Measurements from ENCODE around the gene SMG6. TPM values are rescaled to one million over a fixed set of nuclear protein-coding genes. Genes with fewer than 3 reads are reported as not detected.

Gene SMG6
- total RNA-seq, 1 donor from 2014 or later: 9.2 TPM

DNA sequence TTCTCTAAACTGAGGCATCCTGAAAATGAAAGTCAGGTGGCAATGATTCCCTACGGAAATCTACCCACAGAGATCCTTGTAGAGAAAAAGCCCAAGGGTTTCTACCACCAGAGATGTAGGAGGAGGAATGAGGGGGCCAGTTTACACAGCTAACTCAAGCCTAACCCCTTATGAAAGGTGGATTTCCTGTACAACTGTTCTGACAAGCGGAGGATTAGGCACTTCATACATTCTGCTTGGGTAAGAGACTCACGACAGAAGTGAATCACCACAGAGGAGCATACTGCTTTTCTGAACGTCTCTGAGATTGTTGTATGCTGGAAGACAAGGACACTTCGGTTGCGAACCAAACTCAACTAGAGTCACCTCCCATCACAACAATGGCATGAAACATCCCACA, 72.7 kb downstream of the SMG6 start:
- DNase-seq (ENCODE audit: low read depth): peak; percentile 87
- FAIRE-seq: peak; percentile 98
- TF ChIP-seq, protein P1, sequence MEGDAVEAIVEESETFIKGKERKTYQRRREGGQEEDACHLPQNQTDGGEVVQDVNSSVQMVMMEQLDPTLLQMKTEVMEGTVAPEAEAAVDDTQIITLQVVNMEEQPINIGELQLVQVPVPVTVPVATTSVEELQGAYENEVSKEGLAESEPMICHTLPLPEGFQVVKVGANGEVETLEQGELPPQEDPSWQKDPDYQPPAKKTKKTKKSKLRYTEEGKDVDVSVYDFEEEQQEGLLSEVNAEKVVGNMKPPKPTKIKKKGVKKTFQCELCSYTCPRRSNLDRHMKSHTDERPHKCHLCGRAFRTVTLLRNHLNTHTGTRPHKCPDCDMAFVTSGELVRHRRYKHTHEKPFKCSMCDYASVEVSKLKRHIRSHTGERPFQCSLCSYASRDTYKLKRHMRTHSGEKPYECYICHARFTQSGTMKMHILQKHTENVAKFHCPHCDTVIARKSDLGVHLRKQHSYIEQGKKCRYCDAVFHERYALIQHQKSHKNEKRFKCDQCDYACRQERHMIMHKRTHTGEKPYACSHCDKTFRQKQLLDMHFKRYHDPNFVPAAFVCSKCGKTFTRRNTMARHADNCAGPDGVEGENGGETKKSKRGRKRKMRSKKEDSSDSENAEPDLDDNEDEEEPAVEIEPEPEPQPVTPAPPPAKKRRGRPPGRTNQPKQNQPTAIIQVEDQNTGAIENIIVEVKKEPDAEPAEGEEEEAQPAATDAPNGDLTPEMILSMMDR (IDR thresholded peaks at IDR 0.05; ENCODE audit: insufficient read depth, low read length, severe bottlenecking): no peak
- Histone ChIP-seq H3K27me3 (ENCODE audit: control insufficient read depth, insufficient read depth, low read length) (no peaks in the 10 kb centered on the region), H3K4me3 (ENCODE audit: low read depth, low read length) (no peak overlapping the region), H3K36me3 (ENCODE audit: control insufficient read depth, insufficient read depth, low read length) (peaks cover 1% of the 10 kb centered on the region)

DNA sequence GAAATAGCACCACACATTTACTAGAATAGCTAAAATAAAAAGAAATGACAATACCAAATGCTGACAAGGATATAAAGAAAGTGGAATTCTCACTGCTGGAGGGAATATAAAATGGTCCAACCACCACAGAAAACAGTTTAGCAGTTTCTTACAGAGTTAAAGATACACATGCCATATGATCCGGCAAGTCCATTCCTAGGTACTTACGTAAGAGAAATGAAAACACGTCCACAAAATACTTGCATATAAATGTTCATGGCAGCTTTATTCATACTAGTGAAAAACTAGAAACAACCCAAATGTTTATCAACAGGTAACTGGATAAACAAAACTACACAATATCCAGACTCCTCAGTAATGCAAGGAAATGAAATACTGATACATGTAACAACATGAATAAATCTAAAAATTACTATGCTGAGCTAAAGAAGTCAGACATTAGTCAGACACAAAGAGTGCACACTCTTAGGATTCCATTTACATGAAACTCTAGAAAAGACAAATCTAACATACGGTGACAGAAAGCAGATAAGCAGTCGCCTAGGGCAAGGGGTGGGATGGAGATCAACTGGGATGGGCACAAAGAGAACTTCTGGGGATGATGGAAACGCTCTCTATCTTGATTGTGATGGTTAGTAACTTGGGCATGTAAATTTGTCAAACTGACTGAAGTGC, 76.4 kb downstream of the SMG6 start:
- FAIRE-seq (peak; percentile 82), DNase-seq (ENCODE audit: low read depth) (peak; percentile 96)
- Histone ChIP-seq H3K4me3 (ENCODE audit: low read depth, low read length) (no peak overlapping the region), H3K36me3 (ENCODE audit: control insufficient read depth, insufficient read depth, low read length) (no peaks in the 10 kb centered on the region), H3K27me3 (ENCODE audit: control insufficient read depth, insufficient read depth, low read length) (no peaks in the 10 kb centered on the region)
- TF ChIP-seq, protein P1 (IDR thresholded peaks at IDR 0.05; ENCODE audit: insufficient read depth, low read length, severe bottlenecking): no peak

DNA sequence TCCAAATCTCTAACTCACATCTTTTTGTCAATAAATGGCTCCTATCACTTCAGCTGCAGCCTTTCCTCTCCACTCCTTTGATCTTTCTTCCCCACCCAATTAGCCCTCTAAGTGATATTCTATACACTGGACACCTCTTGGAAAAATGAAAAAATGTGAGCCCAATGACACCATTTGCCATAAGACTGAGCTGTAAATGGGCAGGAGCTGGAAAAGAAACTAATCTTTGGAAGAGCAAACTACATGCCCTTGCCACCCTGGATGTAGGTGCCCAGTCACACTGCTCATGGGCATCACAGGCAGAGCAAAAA, 80.0 kb downstream of the SMG6 start:
- TF ChIP-seq, protein P1 (IDR thresholded peaks at IDR 0.05; ENCODE audit: insufficient read depth, low read length, severe bottlenecking): no peak
- H3K27me3 ChIP-seq (ENCODE audit: control insufficient read depth, insufficient read depth, low read length): no peaks in the 10 kb centered on the region
- no peak for FAIRE-seq

GRCh38 chr17:2222901-2223616, 80.5 kb downstream of the SMG6 start:
- TF ChIP-seq, protein P1 (IDR thresholded peaks at IDR 0.05; ENCODE audit: insufficient read depth, low read length, severe bottlenecking): no peak
- FAIRE-seq (no peak), DNase-seq (ENCODE audit: low read depth) (peak; percentile 85)
- no peak overlapping the region for H3K4me3 ChIP-seq (ENCODE audit: low read depth, low read length)
- no peaks in the 10 kb centered on the region for H3K27me3 ChIP-seq (ENCODE audit: control insufficient read depth, insufficient read depth, low read length)
- peaks cover 1% of the 10 kb centered on the region for H3K36me3 ChIP-seq (ENCODE audit: control insufficient read depth, insufficient read depth, low read length)

More for the DNA sequence above, 80.0 kb downstream of the SMG6 start:
- no peak overlapping the region for H3K4me3 ChIP-seq (ENCODE audit: low read depth, low read length)
- no peak for DNase-seq (ENCODE audit: low read depth)
- peaks cover 1% of the 10 kb centered on the region for H3K36me3 ChIP-seq (ENCODE audit: control insufficient read depth, insufficient read depth, low read length)

- Histone ChIP-seq H3K36me3 (ENCODE audit: control insufficient read depth, insufficient read depth, low read length) (peaks cover 1% of the 10 kb centered on the region), H3K4me3 (ENCODE audit: low read depth, low read length) (no peak overlapping the region), H3K27me3 (ENCODE audit: control insufficient read depth, insufficient read depth, low read length) (no peaks in the 10 kb centered on the region)
- TF ChIP-seq, protein P1 (IDR thresholded peaks at IDR 0.05; ENCODE audit: insufficient read depth, low read length, severe bottlenecking): no peak
- DNase-seq (ENCODE audit: low read depth) (no peak), FAIRE-seq (no peak)
These were observed 81.3 kb downstream of the SMG6 start for GRCh38 chr17:2222301-2222700.

Data from bronchial epithelial cell (primary cell).